A172 (cell line): Measurements from ENCODE around the gene DNAJA3. TPM values are rescaled to one million over a fixed set of nuclear protein-coding genes. Genes with fewer than 3 reads are reported as not detected.

Experiments
- total RNA-seq: library from RNA; depleted of rRNA; stranded (reverse); fragments of >200 nt; shearing (Covaris generic); gene quantifications from 2 replicates; pipeline ENCODE4 v1.2.3, GENCODE V29; 2014; rRNA removed

Gene DNAJA3
- total RNA-seq, 1 experiment from 2014 or later = 91.9 TPM

Other genes starting within 250 kb of the DNAJA3 start
- gene SRL, start 183.8 kb upstream of the DNAJA3 start, total RNA-seq = not detected in 2 replicates
- 8.0 and 12.1 TPM in 2 replicates for gene TFAP4, start 152.8 kb upstream of the DNAJA3 start, total RNA-seq
- 3.2 and 5.7 TPM in 2 replicates for gene GLIS2, start 109.8 kb upstream of the DNAJA3 start, total RNA-seq
- gene PAM16, start 74.5 kb upstream of the DNAJA3 start, total RNA-seq = 46.8 and 116 TPM in 2 replicates
- gene VASN, start 54.0 kb upstream of the DNAJA3 start, total RNA-seq = 87.4 and 100 TPM in 2 replicates
- 16.5 and 21.0 TPM in 2 replicates for gene CORO7, start 9.3 kb upstream of the DNAJA3 start, total RNA-seq
- gene NMRAL1, start 48.8 kb downstream of the DNAJA3 start, total RNA-seq = 158 and 176 TPM in 2 replicates
- 150 and 159 TPM in 2 replicates for gene HMOX2, start 50.5 kb downstream of the DNAJA3 start, total RNA-seq
- 8.5 and 9.8 TPM in 2 replicates for gene CDIP1, start 112.9 kb downstream of the DNAJA3 start, total RNA-seq
- gene C16orf96, start 130.5 kb downstream of the DNAJA3 start, total RNA-seq = not detected in 2 replicates
- 6.0 and 7.9 TPM in 2 replicates for gene UBALD1, start 189.0 kb downstream of the DNAJA3 start, total RNA-seq
- 28.0 and 28.2 TPM in 2 replicates for gene MGRN1, start 199.0 kb downstream of the DNAJA3 start, total RNA-seq